Measurements from ENCODE around the gene LMOD3.

DNA sequence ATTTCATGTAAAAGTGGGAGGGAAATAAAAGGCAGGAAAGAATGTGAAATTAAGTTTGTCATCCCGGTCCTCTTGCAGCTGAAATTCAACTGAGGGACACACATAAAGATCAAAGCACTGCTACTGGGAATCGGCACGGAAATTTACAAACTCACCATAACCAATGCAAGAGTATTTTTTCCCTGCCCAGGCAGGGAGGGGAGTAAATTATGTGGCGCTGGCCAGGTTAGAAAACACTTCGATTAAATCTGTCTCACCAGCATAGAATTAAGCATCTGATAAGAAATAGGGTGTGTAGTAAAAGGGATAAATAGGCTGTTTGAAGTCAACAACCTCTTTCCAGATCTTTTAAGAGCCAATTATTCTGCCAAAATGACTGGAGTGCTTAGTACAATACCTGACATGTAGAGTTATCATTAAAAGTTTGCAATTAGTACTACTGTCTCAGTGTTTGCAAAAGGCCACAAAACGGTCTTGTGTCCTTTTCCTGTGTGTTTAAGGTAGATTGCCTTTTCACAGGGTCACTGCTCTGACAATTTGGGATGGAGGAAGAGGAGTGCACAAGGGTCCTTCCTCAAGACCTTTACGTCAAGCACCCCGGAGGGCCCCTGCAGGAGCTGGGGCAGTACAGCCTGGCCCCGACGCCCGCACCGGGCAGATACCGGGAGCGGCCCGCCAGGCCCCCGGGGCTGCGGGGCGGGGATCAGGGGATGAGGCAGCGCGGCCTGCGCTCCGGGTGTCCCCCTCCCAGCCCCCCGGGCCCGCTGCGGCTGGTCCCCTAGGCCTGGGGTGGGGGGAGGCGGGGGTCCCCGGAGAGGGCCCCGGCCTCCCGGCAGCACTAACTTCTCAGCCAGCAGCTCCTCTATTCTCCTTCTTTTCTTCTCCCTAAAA, 42.9 kb downstream of the LMOD3 start:
- TF ChIP-seq, protein P1, sequence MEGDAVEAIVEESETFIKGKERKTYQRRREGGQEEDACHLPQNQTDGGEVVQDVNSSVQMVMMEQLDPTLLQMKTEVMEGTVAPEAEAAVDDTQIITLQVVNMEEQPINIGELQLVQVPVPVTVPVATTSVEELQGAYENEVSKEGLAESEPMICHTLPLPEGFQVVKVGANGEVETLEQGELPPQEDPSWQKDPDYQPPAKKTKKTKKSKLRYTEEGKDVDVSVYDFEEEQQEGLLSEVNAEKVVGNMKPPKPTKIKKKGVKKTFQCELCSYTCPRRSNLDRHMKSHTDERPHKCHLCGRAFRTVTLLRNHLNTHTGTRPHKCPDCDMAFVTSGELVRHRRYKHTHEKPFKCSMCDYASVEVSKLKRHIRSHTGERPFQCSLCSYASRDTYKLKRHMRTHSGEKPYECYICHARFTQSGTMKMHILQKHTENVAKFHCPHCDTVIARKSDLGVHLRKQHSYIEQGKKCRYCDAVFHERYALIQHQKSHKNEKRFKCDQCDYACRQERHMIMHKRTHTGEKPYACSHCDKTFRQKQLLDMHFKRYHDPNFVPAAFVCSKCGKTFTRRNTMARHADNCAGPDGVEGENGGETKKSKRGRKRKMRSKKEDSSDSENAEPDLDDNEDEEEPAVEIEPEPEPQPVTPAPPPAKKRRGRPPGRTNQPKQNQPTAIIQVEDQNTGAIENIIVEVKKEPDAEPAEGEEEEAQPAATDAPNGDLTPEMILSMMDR (IDR thresholded peaks at IDR 0.05): no peak
- TF ChIP-seq POLR2A (IDR thresholded peaks at IDR 0.05): no peak
